Trophoblast cell (in vitro differentiated cells and primary cell): ENCODE measurements around the gene DDX54. TPM values are rescaled to one million over a fixed set of nuclear protein-coding genes. Genes with fewer than 3 reads are reported as not detected.

ENCODE experiments used
- DNase-seq, 2 donors: peaks; one replicate each; pipeline ENCODE4 v3.0.0-alpha.2; 2016
- H2AFZ ChIP-seq: 2 replicates; pipeline ENCODE4 v1.6.1; 2013; ENCODE audit warnings: low read length, moderate library complexity, mild to moderate bottlenecking; ENCODE audit not compliant: insufficient read depth, poor library complexity
- H2AK5ac ChIP-seq: 2 replicates; pipeline ENCODE4 v1.6.1; 2013; ENCODE audit warnings: mild to moderate bottlenecking, low read length
- H2BK120ac ChIP-seq: 2 replicates; pipeline ENCODE4 v1.6.1; 2013; ENCODE audit warnings: low read length, mild to moderate bottlenecking, moderate library complexity; ENCODE audit not compliant: insufficient read depth, poor library complexity
- H2BK12ac ChIP-seq: 2 replicates; pipeline ENCODE4 v1.6.1; 2013; ENCODE audit warnings: mild to moderate bottlenecking, low read length, moderate library complexity
- H2BK5ac ChIP-seq: 2 replicates; pipeline ENCODE4 v1.6.1; 2013; ENCODE audit warnings: low read length, low read depth, moderate library complexity, mild to moderate bottlenecking; ENCODE audit not compliant: poor library complexity
- H3K14ac ChIP-seq: 2 replicates; pipeline ENCODE4 v1.6.1; 2013; ENCODE audit warnings: mild to moderate bottlenecking, low read length
- H3K18ac ChIP-seq: 2 replicates; pipeline ENCODE4 v1.6.1; 2013; ENCODE audit warnings: mild to moderate bottlenecking, low read length
- H3K23ac ChIP-seq: 2 replicates; pipeline ENCODE4 v1.6.1; 2013; ENCODE audit warnings: low read length
- H3K27ac ChIP-seq: 2 replicates; pipeline ENCODE4 v1.5.1; 2013; ENCODE audit warnings: low read depth, mild to moderate bottlenecking, inconsistent platforms, low read length, moderate library complexity
- H3K27me3 ChIP-seq: 2 replicates; pipeline ENCODE4 v1.6.1; 2013; ENCODE audit warnings: inconsistent platforms, mild to moderate bottlenecking, low read length, moderate library complexity; ENCODE audit not compliant: insufficient read depth
- H3K36me3 ChIP-seq, 2 experiments: 1 replicate in 1 of 2; 2 replicates in 1 of 2; pipeline ENCODE4 v1.6.1; 2013; ENCODE audit warnings: low read length in 2 of 2, mild to moderate bottlenecking in 2 of 2, moderate library complexity in 1 of 2; ENCODE audit not compliant: insufficient read depth in 2 of 2, control insufficient read depth in 1 of 2
- H3K4ac ChIP-seq: 2 replicates; pipeline ENCODE4 v1.6.1; 2013; ENCODE audit warnings: low read depth, mild to moderate bottlenecking, low read length, moderate library complexity
- H3K4me1 ChIP-seq, 2 experiments: 1 replicate in 1 of 2; 2 replicates in 1 of 2; pipeline ENCODE4 v1.6.1; 2013; ENCODE audit warnings: low read length in 2 of 2, mild to moderate bottlenecking in 2 of 2, moderate library complexity in 1 of 2; ENCODE audit not compliant: insufficient read depth in 2 of 2, control insufficient read depth in 1 of 2
- H3K4me2 ChIP-seq: 2 replicates; pipeline ENCODE4 v1.6.1; 2013; ENCODE audit warnings: inconsistent platforms, mild to moderate bottlenecking, low read length, moderate library complexity
- H3K4me3 ChIP-seq: 2 replicates; pipeline ENCODE4 v1.5.1; 2013; ENCODE audit warnings: mild to moderate bottlenecking, low read depth, low read length, inconsistent platforms
- H3K79me1 ChIP-seq: one replicate; pipeline ENCODE4 v1.6.1; 2013; ENCODE audit warnings: low read length
- H3K79me2 ChIP-seq: 2 replicates; pipeline ENCODE4 v1.6.1; 2013; ENCODE audit warnings: low read length, mild to moderate bottlenecking; ENCODE audit not compliant: control insufficient read depth, insufficient read depth, poor library complexity
- H3K9ac ChIP-seq: 2 replicates; pipeline ENCODE4 v1.6.1; 2013; ENCODE audit warnings: mild to moderate bottlenecking, low read length
- H3K9me3 ChIP-seq: 2 replicates; pipeline ENCODE4 v1.6.1; 2013; ENCODE audit warnings: low read depth, mild to moderate bottlenecking, control low read depth, inconsistent platforms, low read length; ENCODE audit not compliant: insufficient read depth
- H4K12ac ChIP-seq: 2 replicates; pipeline ENCODE4 v1.6.1; 2013; ENCODE audit warnings: low read depth, mild to moderate bottlenecking, low read length, moderate library complexity
- H4K8ac ChIP-seq: 2 replicates; pipeline ENCODE4 v1.6.1; 2013; ENCODE audit warnings: low read depth, mild to moderate bottlenecking, low read length, moderate library complexity
- H4K91ac ChIP-seq: one replicate; pipeline ENCODE4 v1.6.1; 2013; ENCODE audit warnings: low read depth, mild to moderate bottlenecking, low read length, moderate library complexity
- WGBS: extraction: QIAGEN DNeasy Blood & Tissue Kit; methylation state at CpG from one replicate; pipeline ENCODE4 v1.1.7; 2013; ENCODE audit warnings: missing lambda C conversion rate; ENCODE audit not compliant: insufficient read length, insufficient coverage; ENCODE audit errors: extremely low coverage; 5-methylcytosine and 5-hydroxymethylcytosine counted together
- polyA plus RNA-seq: library from polyadenylated mRNA; stranded (reverse); fragments of 200-250 nt; gene quantifications from 2 replicates; pipeline ENCODE4 v1.2.3, GENCODE V29; 2013

Gene DDX54, protein sequence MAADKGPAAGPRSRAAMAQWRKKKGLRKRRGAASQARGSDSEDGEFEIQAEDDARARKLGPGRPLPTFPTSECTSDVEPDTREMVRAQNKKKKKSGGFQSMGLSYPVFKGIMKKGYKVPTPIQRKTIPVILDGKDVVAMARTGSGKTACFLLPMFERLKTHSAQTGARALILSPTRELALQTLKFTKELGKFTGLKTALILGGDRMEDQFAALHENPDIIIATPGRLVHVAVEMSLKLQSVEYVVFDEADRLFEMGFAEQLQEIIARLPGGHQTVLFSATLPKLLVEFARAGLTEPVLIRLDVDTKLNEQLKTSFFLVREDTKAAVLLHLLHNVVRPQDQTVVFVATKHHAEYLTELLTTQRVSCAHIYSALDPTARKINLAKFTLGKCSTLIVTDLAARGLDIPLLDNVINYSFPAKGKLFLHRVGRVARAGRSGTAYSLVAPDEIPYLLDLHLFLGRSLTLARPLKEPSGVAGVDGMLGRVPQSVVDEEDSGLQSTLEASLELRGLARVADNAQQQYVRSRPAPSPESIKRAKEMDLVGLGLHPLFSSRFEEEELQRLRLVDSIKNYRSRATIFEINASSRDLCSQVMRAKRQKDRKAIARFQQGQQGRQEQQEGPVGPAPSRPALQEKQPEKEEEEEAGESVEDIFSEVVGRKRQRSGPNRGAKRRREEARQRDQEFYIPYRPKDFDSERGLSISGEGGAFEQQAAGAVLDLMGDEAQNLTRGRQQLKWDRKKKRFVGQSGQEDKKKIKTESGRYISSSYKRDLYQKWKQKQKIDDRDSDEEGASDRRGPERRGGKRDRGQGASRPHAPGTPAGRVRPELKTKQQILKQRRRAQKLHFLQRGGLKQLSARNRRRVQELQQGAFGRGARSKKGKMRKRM
- polyA plus RNA-seq, result 42.0 and 42.6 TPM in 2 replicates

GRCh38 chr12:113185180-113186032 is at the start of gene DDX54, which contains the start of gene RITA1:
Gene DDX54, minus strand, starts transcription at chr12:113185478. Its CDS starts 27 bp downstream, at chr12:113185451.
Gene RITA1, plus strand, starts transcription at chr12:113185721. Its CDS starts 1,026 bp downstream, at chr12:113186747.
- Histone ChIP-seq H3K27ac (peak within 1 kb of the TSS; percentile 76), H3K14ac (peak within 1 kb of the TSS; percentile 86), H4K8ac (peak within 1 kb of the TSS; percentile 98), H3K9ac (peak within 1 kb of the TSS; percentile 97), H3K36me3 (peaks cover 11 to 17% of the 10 kb centered on the region in 2 experiments), H3K18ac (peak within 1 kb of the TSS; percentile 73), H4K12ac (peak within 1 kb of the TSS; percentile 96), H3K4me3 (peak within 1 kb of the TSS; percentile 94), H3K9me3 (no peaks in the 10 kb centered on the region), H3K4me1 (peaks cover 8% of the 10 kb centered on the region in 2 experiments), H3K23ac (no peak within 1 kb of the TSS), H2AFZ (peak within 1 kb of the TSS; percentile 90), H3K4ac (peak within 1 kb of the TSS; percentile 93), H3K79me2 (peaks cover 11% of the 10 kb centered on the region), H2BK120ac (peak within 1 kb of the TSS; percentile 90), H2BK5ac (peak within 1 kb of the TSS; percentile 81), H2BK12ac (peak within 1 kb of the TSS; percentile 47), H2AK5ac (peak within 1 kb of the TSS; percentile 61), H3K27me3 (no peaks in the 10 kb centered on the region), H4K91ac (peak within 1 kb of the TSS; percentile 90), H3K4me2 (peak within 1 kb of the TSS; percentile 70), H3K79me1 (peaks cover 14% of the 10 kb centered on the region)
- peak; percentile 41 to 76 for DNase-seq
- WGBS, result no CpG with 5 or more reads among the region's 89 CpGs

DNA sequence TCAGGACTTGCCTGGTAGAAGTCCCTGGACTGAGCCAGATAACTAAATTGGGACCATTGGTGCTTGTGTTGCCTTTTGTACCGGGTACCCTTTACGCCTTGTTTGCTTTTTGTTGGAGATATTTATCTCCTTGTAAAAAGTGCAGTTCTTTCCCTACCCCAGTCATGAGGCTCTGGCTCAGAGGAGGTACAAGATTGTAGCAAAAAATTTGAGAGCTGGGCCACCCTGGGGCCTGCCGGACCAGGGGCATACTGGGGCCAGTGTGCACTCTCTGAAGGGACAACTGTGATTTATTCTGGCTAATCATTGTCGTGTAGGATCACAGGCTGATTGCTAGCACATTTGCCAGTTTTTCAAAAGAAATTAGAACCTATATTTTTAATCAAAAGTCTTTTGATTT is 49.2 kb upstream of the DDX54 start:
- no CpG with 5 or more reads among the region's 4 CpGs for WGBS
- H2AFZ ChIP-seq, result no peak overlapping the region
- no peak overlapping the region for H3K27ac ChIP-seq
- H3K4me1 ChIP-seq, result peaks cover 33 to 38% of the 10 kb centered on the region in 2 experiments
- no peak overlapping the region for H2BK12ac ChIP-seq
- no peak overlapping the region for H3K9ac ChIP-seq
- H3K4me2 ChIP-seq, result no peak overlapping the region
- H3K4me3 ChIP-seq, result no peak overlapping the region
- no peak for DNase-seq
- no peak overlapping the region for H3K14ac ChIP-seq
- H3K27me3 ChIP-seq, result no peaks in the 10 kb centered on the region
- peaks cover 13 to 17% of the 10 kb centered on the region in 2 experiments for H3K36me3 ChIP-seq
- peaks cover 37% of the 10 kb centered on the region for H3K79me1 ChIP-seq
- no peak overlapping the region for H2BK5ac ChIP-seq
- H2BK120ac ChIP-seq, result no peak overlapping the region
- H4K12ac ChIP-seq, result no peak overlapping the region
- H3K4ac ChIP-seq, result no peak overlapping the region
- no peaks in the 10 kb centered on the region for H3K9me3 ChIP-seq
- no peak overlapping the region for H3K18ac ChIP-seq
- no peak overlapping the region for H4K91ac ChIP-seq
- H2AK5ac ChIP-seq, result no peak overlapping the region
- no peak overlapping the region for H4K8ac ChIP-seq
- H3K23ac ChIP-seq, result no peak overlapping the region
- H3K79me2 ChIP-seq, result peaks cover 6% of the 10 kb centered on the region

DNA sequence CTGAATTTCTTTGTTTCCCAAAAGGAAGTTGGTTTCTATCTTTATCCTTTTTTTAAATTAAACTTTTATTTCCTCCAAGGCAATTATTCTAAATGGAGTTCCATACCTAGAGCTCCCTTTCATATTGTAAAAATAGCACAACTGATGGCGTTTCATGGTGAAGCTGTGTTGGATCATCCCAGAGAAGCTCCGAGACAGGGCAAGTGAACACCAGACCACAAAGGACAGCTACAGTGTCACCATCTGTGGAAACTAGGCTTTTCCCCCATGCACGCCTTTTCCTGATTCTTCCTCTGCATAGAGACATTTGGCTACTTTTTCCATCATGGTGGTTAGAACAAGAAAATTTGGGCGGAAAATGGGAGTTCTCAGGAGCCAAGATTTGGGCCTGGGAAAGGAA is 48.7 kb upstream of the DDX54 start:
- WGBS, result no CpG with 5 or more reads among the region's 4 CpGs
- no peak for DNase-seq
- Histone ChIP-seq H3K36me3 (peaks cover 13 to 17% of the 10 kb centered on the region in 2 experiments), H3K9me3 (no peaks in the 10 kb centered on the region), H3K4me3 (no peak overlapping the region), H2AFZ (no peak overlapping the region), H4K91ac (no peak overlapping the region), H3K79me2 (peaks cover 6% of the 10 kb centered on the region), H3K23ac (no peak overlapping the region), H2BK12ac (no peak overlapping the region), H4K12ac (no peak overlapping the region), H3K79me1 (peaks cover 38% of the 10 kb centered on the region), H3K27ac (no peak overlapping the region), H3K18ac (no peak overlapping the region), H2BK5ac (no peak overlapping the region), H3K9ac (no peak overlapping the region), H3K27me3 (no peaks in the 10 kb centered on the region), H3K4me1 (peaks cover 33 to 41% of the 10 kb centered on the region in 2 experiments), H4K8ac (no peak overlapping the region), H2BK120ac (no peak overlapping the region), H3K4me2 (no peak overlapping the region), H2AK5ac (no peak overlapping the region), H3K14ac (no peak overlapping the region), H3K4ac (no peak overlapping the region)
